A673 (cell line): ENCODE measurements around the gene CHST6. TPM values are rescaled to one million over a fixed set of nuclear protein-coding genes. Genes with fewer than 3 reads are reported as not detected.

Experiments used
- BruUV-seq: library from RNA; stranded (reverse); fragments of 400-500 nt; replicated peaks from 2 replicates; lab custom pipeline; 2021; lab: Mats Ljungman, UMichigan
- CTCF ChIA-PET: fragments of 300-600 bp; sonication (Branson Sonifier 250); formaldehyde crosslinking; loops from one replicate; lab custom pipeline; 2022; ENCODE audit warnings: antibody characterized with exemption; lab: Charles Lee
- POLR2A ChIA-PET: fragments of 300-600 bp; sonication (Branson Sonifier 250); formaldehyde crosslinking; loops from one replicate; lab custom pipeline; 2022; ENCODE audit warnings: antibody characterized with exemption; ENCODE audit not compliant: low non-redundant PET; lab: Charles Lee
- DNase-seq: peaks from one replicate; pipeline ENCODE4 v3.0.0-alpha.2; 2015; ENCODE audit warnings: low spot score
- H3K27ac ChIP-seq: fragments of 200-600 bp; sonication (generic); 2 replicates; pipeline ENCODE4 v1.5.1; 2016; ENCODE audit warnings: mixed run types, low read depth, mild to moderate bottlenecking, mixed read lengths, antibody characterized with exemption, low read length; ENCODE audit not compliant: poor library complexity, severe bottlenecking
- H3K27me3 ChIP-seq: fragments of 200-600 bp; sonication (generic); replicated peaks from 2 replicates; pipeline ENCODE4 v1.6.1; 2017; ENCODE audit warnings: mixed run types, low read depth, mild to moderate bottlenecking, mixed read lengths, antibody characterized with exemption, low read length; ENCODE audit not compliant: insufficient read depth, poor library complexity
- H3K36me3 ChIP-seq: fragments of 200-600 bp; sonication (generic); 2 replicates; pipeline ENCODE4 v1.6.1; 2016; ENCODE audit warnings: mixed run types, mild to moderate bottlenecking, mixed read lengths, antibody characterized with exemption, low read length; ENCODE audit not compliant: insufficient read depth, poor library complexity, severe bottlenecking
- H3K4me1 ChIP-seq: fragments of 200-600 bp; sonication (generic); 2 replicates; pipeline ENCODE4 v1.6.1; 2017; ENCODE audit warnings: mixed run types, mild to moderate bottlenecking, mixed read lengths, antibody characterized with exemption, low read length; ENCODE audit not compliant: insufficient read depth, poor library complexity, severe bottlenecking
- H3K4me3 ChIP-seq: fragments of 200-600 bp; sonication (generic); 2 replicates; pipeline ENCODE4 v1.5.1; 2016; ENCODE audit warnings: low read depth, mixed run types, mild to moderate bottlenecking, mixed read lengths, low read length; ENCODE audit not compliant: poor library complexity, severe bottlenecking
- H3K9me3 ChIP-seq: fragments of 200-600 bp; sonication (generic); 2 replicates; pipeline ENCODE4 v1.6.1; 2016; ENCODE audit warnings: mixed run types, low read depth, mild to moderate bottlenecking, mixed read lengths, antibody characterized with exemption, low read length; ENCODE audit not compliant: poor library complexity, severe bottlenecking
- EZH2 ChIP-seq: fragments of 200-600 bp; sonication (generic); IDR thresholded peaks from 2 replicates; pipeline ENCODE4 v1.6.1; 2017; ENCODE audit warnings: borderline replicate concordance, low read depth, mild to moderate bottlenecking, mixed read lengths, antibody characterized with exemption, low read length; ENCODE audit not compliant: poor library complexity, severe bottlenecking
- intact Hi-C: fragments of 100-400 bp; cut with micrococcal nuclease; formaldehyde crosslinking; loops from one replicate; pipeline ENCODE4 v1.10.0; 2022; ENCODE audit not compliant: unreplicated experiment
- total RNA-seq: library from RNA; stranded (reverse); gene quantifications from 2 replicates; pipeline ENCODE4 v1.2.3, GENCODE V29; 2021
- TF ChIP-seq, protein P1 (sequence below): fragments of 300-800, 200-600 bp; sonication (generic); conservative IDR thresholded peaks from 2 replicates; pipeline ENCODE4 v1.5.1; 2017; ENCODE audit warnings: low read depth, mild to moderate bottlenecking, antibody characterized with exemption, low read length, moderate library complexity, mixed read lengths

The CHST6 gene
- total RNA-seq, 1 experiment from 2014 or later, result 5.0 TPM

DNA sequence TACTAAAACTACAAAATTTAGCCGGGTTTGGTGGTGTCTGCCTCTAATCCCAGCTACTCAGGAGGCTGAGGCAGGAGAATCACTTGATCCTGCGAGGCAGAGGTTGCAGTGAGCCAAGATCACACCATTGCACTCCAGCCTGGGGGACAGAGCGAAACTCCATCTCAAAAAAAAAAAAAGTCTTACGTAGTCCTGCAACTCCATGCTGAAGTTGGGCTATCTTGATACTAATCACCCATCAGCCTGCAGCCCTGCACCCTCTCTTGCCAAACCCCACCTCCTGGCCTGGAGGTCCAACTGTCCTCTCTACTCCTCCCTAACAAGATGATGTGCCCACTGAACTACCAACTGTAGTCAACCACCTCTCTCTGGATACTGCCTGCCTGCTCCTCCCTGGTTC, 35.5 kb downstream of the CHST6 start:
- ChIA-PET POLR2A (no interaction called here), CTCF (no interaction called here)

DNA sequence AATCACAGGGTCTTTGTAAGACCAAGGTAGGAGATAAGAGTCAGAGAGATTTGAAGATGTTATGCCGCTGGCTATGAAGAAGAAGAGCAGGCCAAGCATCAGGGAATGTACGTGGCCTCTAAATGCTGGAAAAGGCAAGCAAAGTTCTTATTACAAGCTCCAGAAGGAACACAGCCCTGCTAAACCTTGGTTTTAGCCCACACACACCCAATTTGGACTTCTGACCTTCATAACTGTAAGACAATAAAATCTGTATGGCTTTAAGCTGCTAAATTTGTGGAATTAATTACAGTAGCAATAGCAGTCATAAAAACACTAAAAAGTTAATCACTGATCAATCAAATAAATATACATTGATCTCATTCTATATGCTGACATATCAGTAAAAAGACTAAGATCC, 36.8 kb downstream of the CHST6 start:
- DNase-seq, result no peak
- intact Hi-C loops, result no loop called here
- no peak for TF ChIP-seq EZH2
- TF ChIP-seq, protein P1, sequence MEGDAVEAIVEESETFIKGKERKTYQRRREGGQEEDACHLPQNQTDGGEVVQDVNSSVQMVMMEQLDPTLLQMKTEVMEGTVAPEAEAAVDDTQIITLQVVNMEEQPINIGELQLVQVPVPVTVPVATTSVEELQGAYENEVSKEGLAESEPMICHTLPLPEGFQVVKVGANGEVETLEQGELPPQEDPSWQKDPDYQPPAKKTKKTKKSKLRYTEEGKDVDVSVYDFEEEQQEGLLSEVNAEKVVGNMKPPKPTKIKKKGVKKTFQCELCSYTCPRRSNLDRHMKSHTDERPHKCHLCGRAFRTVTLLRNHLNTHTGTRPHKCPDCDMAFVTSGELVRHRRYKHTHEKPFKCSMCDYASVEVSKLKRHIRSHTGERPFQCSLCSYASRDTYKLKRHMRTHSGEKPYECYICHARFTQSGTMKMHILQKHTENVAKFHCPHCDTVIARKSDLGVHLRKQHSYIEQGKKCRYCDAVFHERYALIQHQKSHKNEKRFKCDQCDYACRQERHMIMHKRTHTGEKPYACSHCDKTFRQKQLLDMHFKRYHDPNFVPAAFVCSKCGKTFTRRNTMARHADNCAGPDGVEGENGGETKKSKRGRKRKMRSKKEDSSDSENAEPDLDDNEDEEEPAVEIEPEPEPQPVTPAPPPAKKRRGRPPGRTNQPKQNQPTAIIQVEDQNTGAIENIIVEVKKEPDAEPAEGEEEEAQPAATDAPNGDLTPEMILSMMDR, result no peak
- no TSS peak for BruUV-seq
- Histone ChIP-seq H3K4me3 (no peak overlapping the region), H3K27ac (no peak overlapping the region), H3K27me3 (no peaks in the 10 kb centered on the region), H3K4me1 (peaks cover 7% of the 10 kb centered on the region), H3K36me3 (no peaks in the 10 kb centered on the region), H3K9me3 (no peaks in the 10 kb centered on the region)
- ChIA-PET CTCF (no interaction called here), POLR2A (no interaction called here)

More for the DNA sequence above, 35.5 kb downstream of the CHST6 start:
- TF ChIP-seq, protein P1, result no peak
- TF ChIP-seq EZH2, result no peak
- Histone ChIP-seq H3K4me3 (no peak overlapping the region), H3K27me3 (no peaks in the 10 kb centered on the region), H3K9me3 (no peaks in the 10 kb centered on the region), H3K27ac (no peak overlapping the region), H3K36me3 (no peaks in the 10 kb centered on the region), H3K4me1 (peaks cover 7% of the 10 kb centered on the region)
- BruUV-seq, result no TSS peak
- DNase-seq, result no peak
- intact Hi-C loops, result no loop called here

DNA sequence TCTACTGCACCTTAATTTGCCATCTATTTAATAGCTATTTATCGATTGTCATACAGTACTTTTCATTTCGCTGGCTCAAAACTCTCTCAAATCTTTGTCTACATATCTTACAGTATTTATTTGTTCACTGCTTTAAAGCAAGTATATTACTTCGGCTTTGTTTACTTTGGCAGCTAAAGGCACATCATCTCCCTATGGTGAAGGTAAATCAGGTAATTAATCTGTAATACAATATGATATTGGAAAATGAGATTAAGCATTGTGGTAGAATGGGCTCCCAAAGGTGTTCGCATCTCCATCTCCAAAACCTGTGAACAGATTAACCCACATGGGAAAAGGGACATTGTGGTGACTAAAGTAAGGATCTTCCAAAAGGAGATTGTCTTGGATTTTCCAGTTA, 37.2 kb downstream of the CHST6 start:
- no TSS peak for BruUV-seq
- intact Hi-C loops, result no loop called here
- no peaks in the 10 kb centered on the region for H3K36me3 ChIP-seq
- ChIA-PET POLR2A (no interaction called here), CTCF (no interaction called here)
- H3K27me3 ChIP-seq, result no peaks in the 10 kb centered on the region
- peaks cover 7% of the 10 kb centered on the region for H3K4me1 ChIP-seq
- H3K4me3 ChIP-seq, result no peak overlapping the region
- H3K27ac ChIP-seq, result no peak overlapping the region
- no peaks in the 10 kb centered on the region for H3K9me3 ChIP-seq
- no peak for TF ChIP-seq EZH2
- TF ChIP-seq, protein P1, result no peak
- DNase-seq, result no peak
